ENCODE results near the gene STK39. TPM values are rescaled to one million over a fixed set of nuclear protein-coding genes. Genes with fewer than 3 reads are reported as not detected.
A peak's percentile ranks its signal among the peaks of the same experiment; 100 is the strongest.

Gene STK39
- total and polyA plus RNA-seq, 4 donors = 8.5 to 18.7 (median 11.2) TPM

GRCh38 chr2:168114040-168114439, 133.4 kb downstream of the STK39 start:
- H3K9ac ChIP-seq (ENCODE audit: insufficient read depth in 1 of 2, low read length in 2 of 2) = no peak overlapping the region
- WGBS, 2 donors = 61 to 64% methylated on average over 2 of the region's 2 CpGs
- TF ChIP-seq CTCF (IDR thresholded peaks at IDR 0.05; ENCODE audit: control extremely low read depth, extremely low read depth) = no peak

GRCh38 chr2:168107322-168107721, 140.1 kb downstream of the STK39 start:
- 53 to 63% methylated on average over 2 of the region's 2 CpGs for WGBS, 2 donors
- Histone ChIP-seq H3K36me3 (ENCODE audit: control insufficient read depth in 4 of 4, insufficient read depth in 4 of 4, low read length in 4 of 4) (peaks cover 0 to 5% (median 0%) of the 10 kb centered on the region in 4 donors), H3K4me1 (ENCODE audit: control insufficient read depth in 5 of 5, insufficient read depth in 5 of 5, low read length in 5 of 5) (peaks cover 0 to 7% (median 3%) of the 10 kb centered on the region in 5 donors), H3K4me3 (no peak overlapping the region), H3K27ac (ENCODE audit: low read depth in 1 of 2, low read length in 1 of 2) (no peak overlapping the region), H3K9me3 (ENCODE audit: control insufficient read depth in 4 of 4, insufficient read depth in 3 of 4, low read length in 3 of 4) (no peaks in the 10 kb centered on the region), H3K27me3 (ENCODE audit: control insufficient read depth in 3 of 3, insufficient read depth in 3 of 3, low read length in 2 of 3) (no peaks in the 10 kb centered on the region), H3K9ac (ENCODE audit: insufficient read depth in 1 of 2, low read length in 2 of 2) (no peak overlapping the region)
- TF ChIP-seq CTCF (IDR thresholded peaks at IDR 0.05; ENCODE audit: control extremely low read depth, extremely low read depth) = no peak
- no peak for ATAC-seq (ENCODE audit: insufficient read depth, low FRiP score)
- DNase-seq = no peak

More at GRCh38 chr2:168114040-168114439, 133.4 kb downstream of the STK39 start:
- no peaks in the 10 kb centered on the region for H3K9me3 ChIP-seq (ENCODE audit: control insufficient read depth in 4 of 4, insufficient read depth in 3 of 4, low read length in 3 of 4)
- no peak overlapping the region for H3K4me3 ChIP-seq
- no peak overlapping the region for H3K27ac ChIP-seq (ENCODE audit: low read depth in 1 of 2, low read length in 1 of 2)
- H3K36me3 ChIP-seq (ENCODE audit: control insufficient read depth in 4 of 4, insufficient read depth in 4 of 4, low read length in 4 of 4) = peaks cover 0 to 9% (median 4%) of the 10 kb centered on the region in 4 donors
- ATAC-seq (ENCODE audit: insufficient read depth, low FRiP score) (no peak), DNase-seq (peak in 1 of 3 donors; percentile 13)
- H3K4me1 ChIP-seq (ENCODE audit: control insufficient read depth in 5 of 5, insufficient read depth in 5 of 5, low read length in 5 of 5) = peaks cover 0 to 15% (median 0%) of the 10 kb centered on the region in 5 donors
- H3K27me3 ChIP-seq (ENCODE audit: control insufficient read depth in 3 of 3, insufficient read depth in 3 of 3, low read length in 2 of 3) = no peaks in the 10 kb centered on the region

- TF ChIP-seq CTCF (IDR thresholded peaks at IDR 0.05; ENCODE audit: control extremely low read depth, extremely low read depth) = no peak
- H3K36me3 ChIP-seq (ENCODE audit: control insufficient read depth in 4 of 4, insufficient read depth in 4 of 4, low read length in 4 of 4) = peaks cover 0 to 7% (median under 1%) of the 10 kb centered on the region in 4 donors
- H3K9ac ChIP-seq (ENCODE audit: insufficient read depth in 1 of 2, low read length in 2 of 2) = no peak overlapping the region
- H3K27me3 ChIP-seq (ENCODE audit: control insufficient read depth in 3 of 3, insufficient read depth in 3 of 3, low read length in 2 of 3) = no peaks in the 10 kb centered on the region
- peak in 2 of 3 donors; percentile 17 to 41 for DNase-seq
- H3K9me3 ChIP-seq (ENCODE audit: control insufficient read depth in 4 of 4, insufficient read depth in 3 of 4, low read length in 3 of 4) = no peaks in the 10 kb centered on the region
- ATAC-seq (ENCODE audit: insufficient read depth, low FRiP score) = no peak
- no peak overlapping the region for H3K4me3 ChIP-seq
- peaks cover 0 to 7% (median 3%) of the 10 kb centered on the region in 5 donors for H3K4me1 ChIP-seq (ENCODE audit: control insufficient read depth in 5 of 5, insufficient read depth in 5 of 5, low read length in 5 of 5)
- WGBS, 2 donors = 89 to 91% methylated on average over 3 of the region's 3 CpGs
- no peak overlapping the region for H3K27ac ChIP-seq (ENCODE audit: low read depth in 1 of 2, low read length in 1 of 2)
These were observed 142.2 kb downstream of the STK39 start for GRCh38 chr2:168105127-168105683.

GRCh38 chr2:168097431-168097830, 150.0 kb downstream of the STK39 start:
- TF ChIP-seq CTCF (IDR thresholded peaks at IDR 0.05; ENCODE audit: control extremely low read depth, extremely low read depth) = no peak
- H3K9ac ChIP-seq (ENCODE audit: insufficient read depth in 1 of 2, low read length in 2 of 2) = no peak overlapping the region
- H3K4me1 ChIP-seq (ENCODE audit: control insufficient read depth in 5 of 5, insufficient read depth in 5 of 5, low read length in 5 of 5) = no peaks in the 10 kb centered on the region
- H3K36me3 ChIP-seq (ENCODE audit: control insufficient read depth in 4 of 4, insufficient read depth in 4 of 4, low read length in 4 of 4) = peaks cover 0 to 3% (median under 1%) of the 10 kb centered on the region in 4 donors
- H3K4me3 ChIP-seq = no peak overlapping the region
- H3K9me3 ChIP-seq (ENCODE audit: control insufficient read depth in 4 of 4, insufficient read depth in 3 of 4, low read length in 3 of 4) = peaks cover 0 to 2% (median 0%) of the 10 kb centered on the region in 4 donors
- 96 to 99% methylated on average over 5 of the region's 5 CpGs for WGBS, 2 donors
- ATAC-seq (ENCODE audit: insufficient read depth, low FRiP score) (no peak), DNase-seq (no peak)
- no peak overlapping the region for H3K27ac ChIP-seq (ENCODE audit: low read depth in 1 of 2, low read length in 1 of 2)
- H3K27me3 ChIP-seq (ENCODE audit: control insufficient read depth in 3 of 3, insufficient read depth in 3 of 3, low read length in 2 of 3) = no peaks in the 10 kb centered on the region
